IPS-11a (cell line): Measurements from ENCODE around the gene ASIP.

Experiments
- H3K4me3 ChIP-seq: one replicate; pipeline ENCODE4 v1.5.1; 2013; ENCODE audit warnings: low read depth, low read length, control low read depth

The ASIP gene

DNA sequence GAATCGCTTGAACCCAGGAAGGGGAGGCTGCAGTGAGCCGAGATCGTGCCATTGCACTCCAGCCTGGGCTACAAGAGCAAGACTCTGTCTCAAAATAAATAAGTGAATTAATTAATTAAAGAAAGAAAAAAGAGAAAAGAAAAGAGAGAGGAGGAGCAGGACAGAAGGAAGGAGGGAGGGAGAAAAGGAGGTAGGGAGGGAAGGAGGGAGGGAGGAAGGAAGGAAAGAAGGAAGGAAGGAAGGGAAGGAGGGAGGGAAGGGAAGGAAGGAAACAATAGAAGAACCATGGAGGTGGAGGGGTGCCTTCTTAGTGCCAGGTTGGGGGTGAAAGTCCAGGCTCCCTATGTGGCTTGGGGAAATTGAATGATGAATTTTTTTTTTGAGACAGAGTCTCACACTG is 68.5 kb downstream of the ASIP start:
- H3K4me3 ChIP-seq = no peak overlapping the region

DNA sequence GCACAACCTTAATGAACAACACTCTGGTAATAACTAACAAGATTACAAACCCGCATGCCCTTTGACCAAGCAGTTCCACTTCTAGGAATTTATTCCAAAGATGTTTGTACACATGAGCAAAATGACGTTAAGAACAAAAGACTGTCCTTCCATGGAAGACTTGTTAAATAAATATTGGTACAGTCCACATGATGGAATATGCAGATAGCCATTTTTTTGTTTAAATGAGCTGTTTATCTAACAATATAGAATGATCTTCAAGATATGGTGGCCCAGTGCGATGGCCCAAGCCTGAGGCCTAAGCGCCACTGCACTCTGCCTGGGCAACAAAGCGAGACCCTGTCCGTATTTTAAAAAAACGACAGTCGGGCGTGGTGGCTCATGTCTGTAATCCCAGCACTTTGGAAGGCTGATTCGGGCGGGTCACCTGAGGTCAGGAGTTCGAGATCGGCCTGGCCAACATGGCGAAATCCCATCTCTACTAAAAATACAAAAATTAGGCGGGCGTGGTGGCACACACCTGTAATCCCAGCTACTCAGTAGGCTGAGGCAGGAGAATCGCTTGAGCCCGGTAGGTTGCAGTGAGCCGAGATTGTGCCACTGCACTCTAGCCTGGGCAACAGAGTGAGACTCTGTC is 69.4 kb downstream of the ASIP start:
- no peak overlapping the region for H3K4me3 ChIP-seq

DNA sequence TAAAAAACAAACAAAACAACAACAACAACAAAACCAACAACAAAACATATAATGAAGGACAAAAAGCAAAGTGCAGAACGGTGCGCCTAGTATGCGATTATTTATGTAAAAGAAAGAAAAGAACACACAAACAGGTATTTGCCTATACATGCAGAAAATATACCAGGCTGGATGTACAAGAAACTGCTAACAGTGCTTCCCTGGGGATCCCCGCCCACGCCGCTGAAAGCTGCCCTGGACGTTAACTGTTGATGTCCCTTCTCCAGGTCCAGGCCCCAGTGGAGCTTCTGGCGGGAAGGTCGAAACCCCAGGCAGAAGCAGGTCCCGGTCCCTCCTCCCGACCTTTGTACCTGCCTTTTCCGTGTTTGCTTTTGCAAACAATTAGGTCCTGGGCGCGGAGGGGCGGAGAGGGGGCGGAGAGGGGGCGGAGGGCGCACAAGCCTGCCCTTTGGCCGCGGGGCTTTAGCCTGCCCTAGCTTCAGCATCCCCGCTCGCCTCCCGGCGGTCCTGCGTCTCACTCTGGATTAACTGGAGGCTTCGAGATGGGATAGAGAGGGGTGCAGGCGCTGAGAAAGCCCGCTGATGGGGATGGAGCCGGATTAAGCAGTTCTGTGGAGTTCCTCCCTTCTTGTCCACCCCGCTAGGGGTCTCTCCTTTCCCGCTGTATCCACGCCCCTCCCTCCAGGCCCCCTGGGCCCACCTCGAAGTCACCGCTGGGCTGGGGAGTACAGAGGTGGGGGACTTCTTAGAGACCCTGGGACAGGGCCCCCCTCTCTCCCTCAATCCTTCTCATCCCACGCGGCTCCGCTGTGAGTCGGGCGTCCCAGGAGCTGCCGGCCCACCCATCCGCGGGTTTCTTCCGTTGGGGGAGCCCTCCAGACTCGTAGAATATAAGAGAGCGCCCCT is 70.1 kb downstream of the ASIP start:
- peak overlapping the region; percentile 33 for H3K4me3 ChIP-seq

DNA sequence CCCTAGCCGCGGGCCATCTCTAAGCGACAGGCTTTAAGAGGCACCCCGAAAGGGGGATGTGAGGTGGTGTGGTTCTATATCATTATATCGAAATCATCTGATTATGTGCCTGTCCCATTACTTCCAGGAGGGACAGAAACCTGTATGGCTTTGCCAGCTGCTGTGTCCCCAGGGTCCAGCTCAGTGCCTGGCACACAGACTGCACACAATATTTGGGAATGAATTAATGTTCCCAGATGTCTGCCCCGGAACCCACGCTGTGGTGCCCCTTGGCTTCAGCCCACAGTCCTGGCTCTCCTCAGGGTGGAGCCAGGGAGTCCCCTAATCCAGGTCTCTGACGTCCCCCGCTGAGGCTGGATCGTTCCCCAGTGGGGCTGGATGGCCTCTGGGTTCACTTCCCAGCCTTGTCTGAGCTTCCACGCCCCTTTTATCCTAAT is 70.8 kb downstream of the ASIP start:
- peak overlapping the region; percentile 33 for H3K4me3 ChIP-seq

DNA sequence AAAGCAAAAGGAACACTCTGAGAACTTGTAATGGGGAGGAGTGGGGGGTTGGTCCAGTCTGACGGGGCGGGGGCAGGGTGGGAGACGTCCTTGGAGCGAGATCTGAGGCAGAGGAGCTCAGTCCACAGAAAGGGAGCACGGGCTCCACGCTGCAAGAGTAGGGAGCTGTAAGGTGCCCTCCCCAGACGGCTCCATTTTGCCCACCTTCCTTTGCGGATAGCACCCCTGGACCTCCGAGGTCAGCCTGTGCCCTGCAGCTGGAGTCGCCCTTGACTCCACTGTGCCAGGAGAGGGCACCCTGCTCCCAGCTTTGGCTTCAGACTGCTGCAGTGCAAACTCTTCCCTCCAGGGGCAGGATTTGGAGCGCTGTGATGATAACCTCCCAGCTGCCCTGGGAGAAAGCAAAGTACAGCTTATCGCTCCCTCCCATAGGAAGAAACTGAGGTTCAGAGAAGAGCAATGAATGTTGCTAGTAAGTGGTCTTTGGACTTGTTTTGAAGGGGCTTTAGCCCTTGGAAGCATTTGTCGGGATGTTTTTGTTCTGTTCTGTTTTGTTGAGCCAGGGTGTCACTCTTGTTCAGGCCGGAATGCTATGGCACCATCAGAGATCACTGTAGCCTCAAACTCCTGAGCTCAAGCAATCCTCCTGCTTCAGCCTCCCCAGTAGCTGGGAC is 71.5 kb downstream of the ASIP start:
- peak overlapping the region; percentile 33 for H3K4me3 ChIP-seq

DNA sequence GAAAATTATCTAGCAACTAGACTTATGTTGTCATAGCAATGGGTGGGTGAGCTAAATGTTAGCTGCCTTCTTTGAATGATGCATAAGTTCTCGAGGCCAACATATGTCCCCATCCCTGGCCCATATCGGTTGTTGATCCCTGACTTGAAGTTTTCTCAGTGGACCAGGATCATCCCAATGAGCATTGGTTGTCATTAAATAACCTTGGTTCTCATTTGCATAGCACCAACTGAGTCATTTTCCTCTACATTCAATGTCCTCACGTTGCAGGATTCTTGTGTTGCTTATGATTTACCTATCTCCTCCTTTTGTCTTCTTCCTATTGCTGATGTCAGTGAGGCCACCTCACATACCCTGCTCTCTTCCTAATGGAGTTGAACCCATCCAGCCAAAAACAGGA is 74.0 kb downstream of the ASIP start:
- H3K4me3 ChIP-seq = no peak overlapping the region

DNA sequence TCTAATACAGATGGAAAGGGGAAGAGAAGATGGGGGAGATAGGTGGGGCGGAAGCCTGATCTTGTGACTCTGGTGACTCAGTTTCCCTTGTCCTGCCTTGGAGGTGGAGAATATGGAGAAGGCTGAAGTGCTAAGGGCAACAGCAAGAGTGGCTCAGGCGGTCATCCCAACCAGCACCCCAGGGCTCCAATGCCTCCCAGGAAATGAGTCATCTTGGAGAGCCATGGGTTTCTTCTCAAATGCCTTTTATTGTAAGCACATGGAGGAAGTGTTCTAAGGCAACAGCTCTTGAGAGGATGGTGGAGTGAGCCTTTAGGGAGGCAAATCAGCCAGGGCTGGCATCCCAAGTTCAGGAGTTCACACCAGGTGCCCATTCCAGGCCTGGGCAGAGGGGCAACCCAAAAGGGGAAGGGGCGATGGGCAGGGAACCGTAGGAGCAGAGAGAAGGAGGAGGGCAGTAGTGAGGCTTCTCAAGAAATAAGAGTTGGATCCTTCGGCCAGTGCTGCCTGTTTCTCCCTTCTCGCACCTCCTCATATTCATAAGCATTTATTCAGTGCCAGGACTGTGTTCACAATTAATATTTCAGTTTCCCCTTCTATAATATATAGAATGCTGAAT is 75.1 kb downstream of the ASIP start:
- H3K4me3 ChIP-seq = no peak overlapping the region
